Measurements from ENCODE around the gene CNNM4.

CNNM4 gene

DNA sequence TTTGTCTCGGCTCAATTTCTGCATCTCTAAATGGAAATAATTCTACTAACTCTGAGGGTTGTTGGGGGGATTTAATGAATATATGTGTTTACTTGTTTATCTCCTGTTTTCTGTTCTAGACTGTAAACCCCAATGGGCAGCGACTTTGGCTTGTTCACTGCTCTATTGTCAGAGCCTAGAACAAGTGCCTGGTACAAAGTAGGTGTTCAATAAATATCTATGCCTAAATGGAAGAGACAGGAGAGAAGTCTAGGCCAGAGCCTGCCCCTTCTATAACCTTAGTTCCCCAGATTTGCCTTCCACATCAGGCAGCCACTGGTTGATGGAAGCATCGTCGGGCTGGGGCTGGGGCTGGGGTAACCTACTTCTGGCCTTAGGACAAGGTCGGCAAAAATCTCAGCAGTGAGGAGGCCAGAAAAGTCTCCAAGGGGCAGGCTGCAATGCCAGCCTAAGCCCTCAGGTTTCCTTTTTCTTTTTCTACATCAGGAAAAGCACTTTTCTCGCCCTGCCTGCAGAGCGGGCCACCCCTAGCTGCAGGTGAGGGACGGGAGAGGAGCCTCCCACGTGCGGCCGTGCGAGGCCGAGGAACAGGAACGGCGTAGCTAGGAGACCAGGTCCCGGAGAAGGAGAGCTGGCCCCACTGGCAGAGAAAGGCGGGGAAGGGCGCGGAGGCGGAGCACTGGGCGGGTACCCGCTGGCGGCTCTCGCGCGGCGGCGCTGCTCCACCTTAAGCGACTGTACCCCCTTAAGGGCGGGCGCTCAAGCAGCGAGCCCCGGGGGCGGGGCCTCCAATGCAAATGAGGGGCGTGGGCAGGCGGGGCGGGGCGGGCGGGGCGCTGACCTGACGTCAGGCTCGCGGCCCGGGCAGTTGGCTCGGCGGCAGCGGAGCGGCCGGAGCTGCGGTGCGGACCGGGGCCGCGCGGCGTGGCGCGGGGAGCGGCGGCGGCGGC lies at the start of gene CNNM4:
Gene CNNM4, plus strand, starts transcription at position 867 of the 950 bp plus-strand sequence. CDS start 98 bp downstream, outside the sequence.
- peak; percentile 86 to 92 for DNase-seq

- no peak for DNase-seq
These were observed 49.7 kb upstream of the CNNM4 start for GRCh38 chr2:96710985-96711384.

DNA sequence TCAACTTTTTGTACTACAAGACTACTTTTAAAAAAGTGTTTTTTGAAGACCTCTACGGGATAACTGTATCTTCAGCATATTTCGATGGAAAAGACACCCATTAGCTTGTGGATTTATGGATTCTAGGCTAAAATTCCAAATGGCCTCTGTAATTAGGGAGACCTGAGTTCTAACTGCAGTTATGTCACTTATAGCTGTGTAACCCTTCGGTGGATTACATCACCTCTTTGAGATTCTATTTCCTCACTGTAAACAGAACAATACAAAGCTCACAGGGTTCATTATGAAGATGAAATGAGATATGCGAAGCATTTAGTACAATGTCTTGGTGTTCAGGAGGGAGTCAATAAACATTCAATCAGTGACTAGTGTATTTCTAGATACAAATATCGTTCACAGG lies 45.0 kb upstream of the CNNM4 start:
- DNase-seq = no peak

DNA sequence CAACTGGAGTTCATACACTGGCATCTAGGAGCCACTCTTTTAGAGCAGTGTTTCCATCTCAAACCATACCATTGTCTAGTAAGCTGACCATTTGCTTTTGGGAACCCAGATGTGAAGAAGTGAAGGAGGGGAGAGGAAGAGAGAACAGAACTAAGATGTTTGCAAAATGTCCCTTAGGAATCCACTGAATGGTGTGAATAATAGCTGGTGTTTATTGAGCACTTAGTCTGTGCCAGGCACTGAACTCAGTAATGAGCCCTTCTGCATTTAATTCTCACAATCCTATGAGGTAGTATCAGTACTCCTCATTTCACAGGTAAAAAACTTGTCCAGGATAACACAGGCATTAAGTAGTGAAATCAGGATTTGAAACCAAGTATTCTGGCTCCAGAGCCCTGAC lies 44.3 kb upstream of the CNNM4 start:
- DNase-seq = no peak

GRCh38 chr2:96726131-96726530 lies 34.6 kb upstream of the CNNM4 start:
- no peak for DNase-seq

DNA sequence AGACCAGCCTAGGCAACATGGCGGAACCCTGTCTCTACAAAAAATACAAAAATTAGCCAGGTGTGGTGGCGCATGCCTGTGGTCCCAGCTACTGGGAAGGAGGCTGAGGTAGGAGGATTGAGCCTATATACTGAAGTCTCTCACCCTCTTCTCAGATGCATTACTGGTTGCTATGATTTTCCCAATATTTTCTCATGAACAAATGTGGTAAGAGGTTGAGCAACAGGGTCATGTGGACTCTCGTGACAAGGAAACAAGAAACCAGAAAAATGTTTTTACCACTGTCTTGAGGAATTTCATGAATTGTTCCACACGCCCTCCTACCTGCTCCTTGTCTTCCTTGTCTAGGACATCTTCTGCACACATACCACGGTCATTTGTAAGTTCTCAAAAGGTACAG lies 33.3 kb upstream of the CNNM4 start:
- peak; percentile 27 to 41 for DNase-seq

DNA sequence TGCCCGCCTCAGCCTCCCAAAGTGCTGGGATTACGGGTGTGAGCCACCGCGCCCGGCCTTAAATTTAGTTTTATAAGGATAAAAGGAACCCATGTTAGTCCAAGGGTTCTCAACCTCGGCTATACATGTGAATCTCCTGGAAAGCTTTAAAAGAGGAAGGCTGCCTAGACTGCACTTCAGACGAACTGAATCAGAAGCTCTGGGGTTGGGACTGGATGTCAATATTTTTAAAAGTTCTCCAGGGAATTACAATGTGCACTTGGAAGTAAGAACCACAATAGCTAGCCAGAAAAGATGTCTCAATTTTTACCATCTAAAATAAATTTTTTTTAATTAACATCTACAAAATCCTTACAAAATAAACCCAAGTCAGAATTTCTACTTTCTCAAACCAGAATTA lies 31.0 kb upstream of the CNNM4 start:
- DNase-seq = no peak

DNA sequence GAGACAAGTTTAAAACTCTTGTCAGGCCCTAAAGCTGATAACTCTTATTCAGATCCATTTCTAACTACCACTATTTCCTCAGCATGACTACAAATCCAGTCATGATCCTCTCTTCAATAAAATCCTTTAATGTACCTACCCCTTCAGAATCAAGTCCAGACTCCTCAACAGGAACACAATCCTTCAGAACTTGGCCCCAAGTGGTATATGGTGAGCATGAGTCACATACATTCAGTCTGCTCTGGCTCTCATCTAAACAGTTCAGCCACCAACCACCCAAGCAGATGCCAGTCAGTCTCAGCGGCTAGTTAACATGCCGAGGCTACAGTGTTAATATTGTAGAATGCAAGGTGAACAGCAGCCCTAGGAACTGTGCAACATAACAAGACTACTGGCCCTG lies 30.5 kb upstream of the CNNM4 start:
- no peak for DNase-seq

GRCh38 chr2:96733931-96734330 lies 26.8 kb upstream of the CNNM4 start:
- no peak for DNase-seq

GRCh38 chr2:96734880-96735583 lies 25.7 kb upstream of the CNNM4 start:
- no peak for DNase-seq

DNA sequence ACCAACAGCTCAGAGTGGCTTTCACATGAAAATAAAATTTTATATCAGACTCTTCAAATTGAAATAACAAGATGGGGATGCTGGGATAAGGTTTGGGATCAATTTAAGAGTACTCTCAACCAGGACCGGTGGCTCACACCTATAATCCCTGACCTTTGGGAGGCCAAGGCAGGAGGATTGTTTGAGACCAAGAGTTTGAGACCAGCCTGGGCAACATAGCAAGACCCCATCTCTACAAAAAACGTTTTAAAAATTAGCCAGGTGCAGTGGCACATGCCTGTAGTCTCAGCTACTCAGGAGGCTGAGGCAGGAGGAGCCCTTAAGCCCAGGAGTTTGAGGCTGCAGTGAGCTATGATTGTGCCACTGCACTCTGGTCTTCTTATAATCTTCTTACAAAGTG lies 23.5 kb upstream of the CNNM4 start:
- DNase-seq = no peak

- DNase-seq = no peak
These were observed 22.9 kb upstream of the CNNM4 start for GRCh38 chr2:96737831-96738230.

GRCh38 chr2:96739076-96739632 lies 21.5 kb upstream of the CNNM4 start:
- no peak for DNase-seq

DNA sequence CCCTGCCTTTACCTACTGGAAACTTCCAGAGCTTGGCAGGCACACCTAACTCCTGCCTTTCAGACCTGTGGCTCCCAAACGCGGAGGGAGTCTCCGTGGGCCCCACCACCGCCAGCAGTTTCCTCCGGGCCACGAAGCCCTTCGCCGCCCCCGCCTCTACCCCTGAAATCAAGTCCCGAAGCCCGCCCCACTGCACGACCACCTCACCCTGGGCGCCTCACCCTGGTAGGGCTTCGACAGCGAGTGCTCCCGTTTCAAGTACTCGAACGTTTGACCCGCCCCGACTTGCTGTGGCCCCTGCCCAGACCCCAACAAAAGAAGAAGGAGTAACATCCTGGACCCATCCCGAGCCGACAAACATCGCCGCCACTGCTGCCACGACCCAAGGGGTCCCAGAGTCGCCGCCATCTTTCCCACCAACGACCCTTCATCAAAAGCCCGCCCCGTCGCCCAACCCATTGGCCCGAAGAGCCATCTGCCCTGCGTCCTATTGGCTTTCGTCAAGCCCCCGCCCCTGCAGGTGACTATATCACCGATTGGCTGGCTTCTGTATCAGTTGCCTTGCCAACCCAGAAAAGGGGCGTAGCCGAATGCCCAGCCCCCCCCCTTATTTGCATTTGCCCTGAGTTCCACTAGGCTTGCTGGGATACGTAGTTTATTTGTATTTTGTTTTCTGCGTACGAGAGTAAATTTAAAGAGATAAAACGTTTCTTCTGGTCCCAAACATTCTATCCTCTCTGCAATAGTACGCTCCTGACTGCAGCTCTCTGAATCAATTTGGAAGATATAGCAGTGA lies 20.9 kb upstream of the CNNM4 start, which contains the start of gene LMAN2L:
Gene LMAN2L, minus strand, starts transcription at position 432 of the 796 bp plus-strand sequence. Its CDS starts 24 bp downstream, at position 408.
- peak; percentile 91 to 96 for DNase-seq

- no peak for DNase-seq
These were observed 13.6 kb upstream of the CNNM4 start for GRCh38 chr2:96747061-96747617.

DNA sequence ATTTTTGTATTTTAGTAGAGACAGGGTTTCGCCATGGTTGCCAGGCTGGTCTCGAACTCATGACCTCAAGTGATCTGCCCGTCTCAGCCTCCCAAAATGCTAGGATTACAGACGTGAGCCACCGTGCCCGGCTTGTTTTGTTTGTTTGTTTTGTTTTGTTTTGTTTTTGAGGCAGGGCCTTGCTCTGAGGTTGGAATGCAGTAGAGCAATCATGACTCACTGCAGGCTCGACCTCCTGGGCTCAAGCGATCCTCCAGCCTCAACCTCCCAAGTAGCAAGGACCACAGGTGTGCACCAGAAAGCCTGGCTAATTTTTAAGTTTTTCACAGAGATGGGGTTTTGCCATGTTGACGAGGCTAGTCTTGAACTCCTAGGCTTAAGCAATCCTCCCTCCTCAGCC lies 8.9 kb upstream of the CNNM4 start:
- DNase-seq = no peak

DNA sequence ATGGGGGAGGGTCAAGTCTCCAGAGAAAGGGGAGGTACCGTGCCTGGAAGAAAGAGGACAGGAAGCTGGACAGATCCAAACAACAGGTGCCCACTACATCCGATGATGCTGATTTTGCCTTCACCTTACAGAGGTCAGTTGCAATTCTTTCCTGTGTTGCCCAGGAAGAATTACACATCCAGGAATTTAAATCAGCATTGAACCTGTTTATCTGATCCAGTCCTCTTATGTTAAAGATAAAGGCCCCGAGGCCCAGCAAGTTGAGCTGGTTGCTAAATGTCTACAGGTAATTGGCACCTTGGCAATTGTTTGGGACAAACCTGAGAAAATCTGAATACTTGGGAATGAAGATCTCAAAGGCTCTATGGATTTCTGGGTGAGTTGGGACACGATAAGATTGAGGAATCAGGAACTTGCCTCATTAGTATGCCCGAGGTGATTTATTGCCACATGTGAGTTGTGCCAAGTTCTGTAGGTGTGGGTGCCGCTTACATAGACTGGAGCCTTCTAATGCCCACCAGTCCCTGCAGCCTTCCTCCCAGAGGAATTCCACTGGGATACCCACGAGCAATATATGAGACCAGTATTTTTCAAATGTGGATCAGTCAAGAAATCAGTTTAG lies 6.9 kb upstream of the CNNM4 start:
- no peak for DNase-seq

GRCh38 chr2:96754317-96754716 lies 6.4 kb upstream of the CNNM4 start:
- no peak for DNase-seq

GRCh38 chr2:96756788-96757476 lies 3.8 kb upstream of the CNNM4 start:
- DNase-seq = peak in 1 of 2 experiments; percentile 8

GRCh38 chr2:96757477-96757860 lies 3.2 kb upstream of the CNNM4 start:
- DNase-seq = no peak

DNA sequence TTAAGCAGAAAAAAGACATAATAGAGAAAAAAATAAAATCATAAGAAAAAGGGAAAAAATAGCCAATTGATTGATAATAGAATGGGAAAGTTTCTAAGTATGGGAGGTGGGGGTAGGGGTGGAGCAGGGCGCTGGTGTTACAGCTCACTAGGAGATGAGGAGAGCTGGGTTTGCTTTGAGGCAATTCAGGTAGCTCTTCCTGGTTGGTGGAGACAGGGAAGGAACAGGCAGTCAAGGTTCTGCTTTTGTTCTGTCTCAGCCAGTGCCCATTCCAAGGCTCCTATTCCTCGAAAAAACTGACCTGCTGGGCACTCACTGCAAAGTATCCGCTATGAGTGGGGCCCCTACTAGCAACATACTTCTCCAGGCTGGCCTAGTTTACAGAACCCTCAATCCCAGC lies 1.7 kb upstream of the CNNM4 start:
- DNase-seq = no peak
